Hippocampal formation (tissue), 2 donors: ENCODE results near the gene KLHDC9.
A peak's percentile ranks its signal among the peaks of the same experiment; 100 is the strongest.

Experiments
- DNase-seq, 2 donors: peaks; one replicate each; lab custom pipeline; 2025; lab: John Stamatoyannopoulos, UW

The KLHDC9 gene

DNA sequence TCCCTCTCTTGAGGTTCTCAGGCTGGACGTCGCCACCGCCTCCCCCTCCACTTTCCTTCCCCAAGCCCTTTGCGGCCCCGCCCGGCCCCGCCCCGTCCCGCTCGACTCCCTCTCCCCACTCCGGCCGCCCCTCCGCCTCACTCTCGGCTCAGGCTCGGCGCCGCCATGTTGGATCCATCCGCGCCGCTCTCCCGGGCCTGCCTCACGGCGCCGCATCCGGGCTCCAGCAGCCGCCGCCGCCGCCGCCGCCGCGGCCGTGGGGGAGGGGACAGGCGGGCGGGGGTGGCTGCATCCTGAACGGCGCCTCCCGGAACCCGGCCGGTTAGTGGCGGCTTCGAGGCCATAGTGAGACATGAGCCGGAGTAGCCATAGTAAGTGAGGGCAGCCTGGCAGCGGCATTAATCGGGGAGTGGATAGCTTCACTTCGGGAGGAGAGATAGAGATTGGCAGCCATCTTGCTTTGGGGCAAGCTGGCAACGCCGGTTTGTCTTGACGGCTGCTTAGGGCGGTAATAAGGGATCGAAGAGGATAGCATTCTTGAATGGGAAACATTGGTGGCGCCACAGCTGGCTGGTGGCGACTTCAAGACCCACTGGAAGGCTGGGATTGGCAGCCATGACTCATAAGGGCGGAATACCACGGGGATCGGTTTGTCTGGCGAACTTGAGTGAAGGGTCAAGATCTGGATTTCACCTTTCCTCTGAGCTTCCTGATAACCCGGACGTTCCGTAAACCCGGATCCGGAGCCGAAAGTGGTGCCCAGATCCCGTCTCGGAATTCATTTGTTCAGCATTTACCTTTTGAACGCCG, 34.5 kb downstream of the KLHDC9 start, which contains the start of gene DEDD:
DEDD (minus strand) TSS at position 258 of the 810 bp plus-strand sequence. CDS start 8,205 bp downstream, outside the sequence.
- DNase-seq, result peak; percentile 91 to 98

- DNase-seq, result no peak
Measured at GRCh38 chr1:161133220-161133740, 35.1 kb downstream of the KLHDC9 start.

DNA sequence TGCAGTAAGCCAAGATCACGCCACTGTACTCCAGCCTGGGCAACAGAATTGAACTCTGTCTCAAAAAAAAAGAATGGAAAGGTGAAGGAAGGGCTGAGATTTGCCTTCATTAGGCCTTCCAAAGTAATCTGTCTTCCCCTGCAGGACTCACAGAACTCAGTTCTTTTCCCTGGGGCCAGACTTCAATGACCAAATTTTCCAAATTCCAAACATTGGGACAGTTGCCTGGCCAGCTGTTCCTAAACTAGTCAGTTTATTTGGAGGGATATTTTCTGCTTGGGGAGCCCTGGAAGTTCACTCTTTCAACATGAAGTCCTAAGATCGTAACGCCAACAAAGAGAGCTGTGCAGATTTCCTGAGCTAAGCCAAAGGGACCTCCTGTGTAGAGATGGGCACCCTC, 39.7 kb downstream of the KLHDC9 start:
- DNase-seq, result no peak

GRCh38 chr1:161138431-161138830, 40.3 kb downstream of the KLHDC9 start:
- no peak for DNase-seq

GRCh38 chr1:161139766-161140165, 41.6 kb downstream of the KLHDC9 start:
- no peak for DNase-seq

GRCh38 chr1:161140755-161141400, 42.7 kb downstream of the KLHDC9 start:
- no peak for DNase-seq

- no peak for DNase-seq
Measured at GRCh38 chr1:161145832-161146231, 47.7 kb downstream of the KLHDC9 start.
